Panc1 (cell line): Measurements from ENCODE around the gene MAN1A1. TPM values are rescaled to one million over a fixed set of nuclear protein-coding genes. Genes with fewer than 3 reads are reported as not detected.

Source experiments
- ATAC-seq: fragments of 200-7000 bp; cut with Tn5 transposase; 2 replicates; pipeline ENCODE4 v1.9.1; 2020; ENCODE audit warnings: mild to moderate bottlenecking, moderate library complexity
- BruUV-seq: library from RNA; stranded (reverse); fragments of 400-500 nt; replicated peaks from 2 replicates; lab custom pipeline; 2021; lab: Mats Ljungman, UMichigan
- CTCF ChIA-PET: fragments of 300-600 bp; sonication (Branson Sonifier 250); formaldehyde crosslinking; loops from one replicate; lab custom pipeline; 2022; ENCODE audit warnings: antibody characterized with exemption; lab: Charles Lee
- POLR2A ChIA-PET: fragments of 300-600 bp; sonication (Branson Sonifier 250); formaldehyde crosslinking; loops from one replicate; lab custom pipeline; 2022; ENCODE audit warnings: antibody characterized with exemption; lab: Charles Lee
- DNase-seq: peaks from one replicate; pipeline ENCODE4 v3.0.0-alpha.2; 2010; ENCODE audit warnings: low read depth, low spot score
- H3K27ac ChIP-seq: 2 replicates; pipeline ENCODE4 v1.5.1; 2011; ENCODE audit warnings: mild to moderate bottlenecking, low read length, inconsistent platforms
- H3K27me3 ChIP-seq: fragments of 200-500 bp; sonication (Bioruptor generic); 2 replicates; pipeline ENCODE4 v1.6.0; 2014; ENCODE audit warnings: low read length, inconsistent platforms; ENCODE audit not compliant: control insufficient read depth, insufficient read depth
- H3K36me3 ChIP-seq: fragments of 200-500 bp; sonication (Bioruptor generic); 2 replicates; pipeline ENCODE4 v1.5.1; 2014; ENCODE audit warnings: inconsistent platforms, mild to moderate bottlenecking, low read length, moderate library complexity; ENCODE audit not compliant: control insufficient read depth, insufficient read depth
- H3K4me1 ChIP-seq: 2 replicates; pipeline ENCODE4 v1.5.1; 2011; ENCODE audit warnings: inconsistent platforms, mild to moderate bottlenecking, low read length, moderate library complexity; ENCODE audit not compliant: control insufficient read depth, insufficient read depth
- H3K4me3 ChIP-seq, 2 experiments: 2 replicates each; pipeline ENCODE4 v1.5.1; 2011 to 2012; ENCODE audit warnings: low read depth in 2 of 2, low read length in 2 of 2, mild to moderate bottlenecking in 2 of 2, inconsistent platforms in 1 of 2, moderate library complexity in 1 of 2
- H3K9me3 ChIP-seq: fragments of 200-500 bp; sonication (Bioruptor generic); 2 replicates; pipeline ENCODE4 v1.5.1; 2014; ENCODE audit warnings: low read depth, mild to moderate bottlenecking, inconsistent platforms, low read length, moderate library complexity; ENCODE audit not compliant: control insufficient read depth, insufficient read depth
- CTCF ChIP-seq: fragments of 450-650 bp; IDR thresholded peaks from 2 replicates; pipeline ENCODE4 v1.5.1; 2017; ENCODE audit warnings: mild to moderate bottlenecking
- POLR2AphosphoS5 ChIP-seq: IDR thresholded peaks from 2 replicates; pipeline ENCODE4 v1.6.1; 2012; ENCODE audit warnings: mild to moderate bottlenecking, low read depth, low read length, moderate library complexity
- REST ChIP-seq, 2 experiments: IDR thresholded peaks; 2 replicates each; pipeline ENCODE4 v1.6.1; 2011 to 2012; ENCODE audit warnings: low read depth in 2 of 2, control low read depth in 1 of 2, low read length in 1 of 2, mild to moderate bottlenecking in 1 of 2, moderate library complexity in 1 of 2; ENCODE audit not compliant: insufficient read depth in 1 of 2
- SIN3A ChIP-seq: IDR thresholded peaks from 2 replicates; pipeline ENCODE4 v1.6.1; 2012; ENCODE audit warnings: low read depth, mild to moderate bottlenecking, low read length, moderate library complexity, borderline replicate concordance; ENCODE audit not compliant: insufficient read depth
- TCF7L2 ChIP-seq: IDR thresholded peaks from 2 replicates; pipeline ENCODE4 v1.6.1; 2011; ENCODE audit warnings: mild to moderate bottlenecking, low read depth, low read length, inconsistent platforms
- in situ Hi-C: cut with HindIII; loops from 2 replicates; pipeline ENCODE4 v1.10.0; 2016; ENCODE audit warnings: low sequenced_read_pairs, low pct_unique_long_range_greater_than_20kb
- intact Hi-C: fragments of 100-400 bp; cut with micrococcal nuclease; formaldehyde crosslinking; loops from one replicate; pipeline ENCODE4 v1.10.0; 2022; ENCODE audit not compliant: unreplicated experiment
- total RNA-seq: library from RNA; stranded (reverse); gene quantifications from one replicate; pipeline ENCODE4 v1.2.1, GENCODE V29; 2021; ENCODE audit not compliant: unreplicated experiment

MAN1A1 gene
- total RNA-seq, 1 experiment from 2014 or later = 3.2 TPM

- Histone ChIP-seq H3K27me3 (no peaks in the 10 kb centered on the region), H3K9me3 (no peaks in the 10 kb centered on the region), H3K4me1 (peaks cover 16% of the 10 kb centered on the region), H3K36me3 (no peaks in the 10 kb centered on the region), H3K27ac (no peak overlapping the region), H3K4me3 (no peak overlapping the region)
- ChIA-PET POLR2A (no interaction called here), CTCF (no interaction called here)
- in situ Hi-C loops = no loop called here
- ATAC-seq = no peak
- DNase-seq = no peak
- TF ChIP-seq CTCF (no peak), POLR2AphosphoS5 (no peak), SIN3A (no peak), TCF7L2 (no peak), REST (IDR thresholded peaks at IDR 0.05; ENCODE audit: insufficient read depth in 1 of 2, low read depth in 2 of 2, low read length in 1 of 2) (no peak)
- intact Hi-C loops = no loop called here
- no TSS peak for BruUV-seq
Observed at GRCh38 chr6:119133400-119133799, 216.2 kb downstream of the MAN1A1 start.

- ChIA-PET CTCF (interaction anchor here (0.6 to 0.7 kb wide), 2 partner anchors 24 to 609 kb away, joined by 5 to 8 read pairs; no protein-coding TSS in a partner anchor), POLR2A (no interaction called here)
- ATAC-seq = no peak
- TF ChIP-seq CTCF (no peak), REST (IDR thresholded peaks at IDR 0.05; ENCODE audit: insufficient read depth in 1 of 2, low read depth in 2 of 2, low read length in 1 of 2) (no peak), SIN3A (no peak), POLR2AphosphoS5 (no peak), TCF7L2 (no peak)
- no peak for DNase-seq
- H3K27me3 ChIP-seq = no peaks in the 10 kb centered on the region
- intact Hi-C loops (no loop called here), in situ Hi-C loops (no loop called here)
- H3K9me3 ChIP-seq = no peaks in the 10 kb centered on the region
- H3K4me3 ChIP-seq = no peak overlapping the region
- H3K27ac ChIP-seq = no peak overlapping the region
- no peaks in the 10 kb centered on the region for H3K36me3 ChIP-seq
- H3K4me1 ChIP-seq = peaks cover 16% of the 10 kb centered on the region
- BruUV-seq = no TSS peak
Observed at GRCh38 chr6:119132261-119132981, 217.1 kb downstream of the MAN1A1 start.
